SJSA1 (cell line): ENCODE data around the gene GPATCH4. TPM values are rescaled to one million over a fixed set of nuclear protein-coding genes. Genes with fewer than 3 reads are reported as not detected.
A peak's percentile ranks its signal among the peaks of the same experiment; 100 is the strongest.
"Not testable (repeated sequence)": the region's sequence is repeated elsewhere in the genome, so short reads cannot be mapped to it uniquely, and the experiment has no call there.

Experiments
- DNase-seq, 2 experiments: peaks; one replicate each; pipeline ENCODE4 v3.0.0-alpha.2; 2015 to 2020; ENCODE audit warnings: low spot score in 2 of 2, low read depth in 1 of 2
- H3K27ac ChIP-seq: fragments of 250-450 bp; sonication (Bioruptor Pico); 2 replicates; pipeline ENCODE4 v1.5.1; 2020; ENCODE audit warnings: mild to moderate bottlenecking, moderate library complexity
- H3K27me3 ChIP-seq: fragments of 250-450 bp; sonication (Bioruptor Pico); replicated peaks from 2 replicates; pipeline ENCODE4 v1.5.1; 2020; ENCODE audit warnings: mild to moderate bottlenecking, moderate library complexity
- H3K36me3 ChIP-seq: fragments of 250-450 bp; sonication (Bioruptor Pico); 2 replicates; pipeline ENCODE4 v1.5.1; 2020; ENCODE audit warnings: mild to moderate bottlenecking
- H3K4me1 ChIP-seq: fragments of 250-450 bp; sonication (Bioruptor Pico); replicated peaks from 2 replicates; pipeline ENCODE4 v1.6.1; 2021; ENCODE audit warnings: mild to moderate bottlenecking
- H3K4me3 ChIP-seq: fragments of 250-450 bp; sonication (Bioruptor Pico); 2 replicates; pipeline ENCODE4 v1.5.1; 2020; ENCODE audit warnings: mild to moderate bottlenecking
- H3K9me3 ChIP-seq: fragments of 250-450 bp; sonication (Bioruptor Pico); replicated peaks from 2 replicates; pipeline ENCODE4 v1.5.1; 2020; ENCODE audit warnings: mild to moderate bottlenecking
- total RNA-seq: library from RNA; depleted of rRNA; stranded (reverse); fragments of >200 nt; shearing (Covaris generic); gene quantifications from 2 replicates; pipeline ENCODE4 v1.2.3, GENCODE V29; 2014

The GPATCH4 gene
- total RNA-seq, 1 experiment from 2014 or later, result 18.4 TPM

DNA sequence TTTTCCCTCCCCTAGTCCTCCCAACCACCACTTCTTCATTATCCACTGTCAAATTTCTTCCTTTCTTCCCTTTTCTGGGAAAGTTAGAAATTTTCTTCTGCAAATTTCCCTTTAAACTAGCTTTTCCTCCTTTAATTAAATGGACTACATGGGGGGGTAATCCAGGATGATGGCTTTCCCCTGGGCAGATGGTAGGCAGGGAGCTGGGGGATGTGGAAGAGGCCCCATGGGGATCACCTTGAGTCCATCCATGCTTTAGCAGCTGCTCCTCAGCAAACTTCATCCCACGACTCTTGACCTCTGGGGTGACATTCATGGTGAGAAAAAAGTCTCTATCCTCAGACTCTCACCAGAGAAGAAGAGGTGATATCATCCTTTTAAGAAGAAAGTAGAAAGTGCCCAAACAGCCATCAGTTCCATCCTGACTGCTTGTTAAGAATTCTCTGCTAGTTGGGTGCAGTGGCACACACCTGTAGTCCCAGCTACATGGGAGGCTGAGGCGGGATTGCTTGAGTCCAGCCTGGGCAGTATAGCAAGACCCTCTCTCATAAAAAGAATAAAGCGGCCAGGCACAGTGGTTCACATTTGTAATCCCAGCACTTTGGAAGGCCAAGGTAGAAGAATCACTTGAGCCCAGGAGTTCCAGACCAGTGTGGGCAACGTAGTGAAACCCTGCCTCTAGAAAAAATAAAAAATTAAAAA, 2.4 kb downstream of the GPATCH4 start:
- Histone ChIP-seq H3K27ac (no peak overlapping the region), H3K36me3 (peaks cover 54% of the 10 kb centered on the region), H3K9me3 (no peaks in the 10 kb centered on the region), H3K4me3 (no peak overlapping the region), H3K4me1 (peaks cover 6% of the 10 kb centered on the region), H3K27me3 (no peaks in the 10 kb centered on the region)
- no peak for DNase-seq

DNA sequence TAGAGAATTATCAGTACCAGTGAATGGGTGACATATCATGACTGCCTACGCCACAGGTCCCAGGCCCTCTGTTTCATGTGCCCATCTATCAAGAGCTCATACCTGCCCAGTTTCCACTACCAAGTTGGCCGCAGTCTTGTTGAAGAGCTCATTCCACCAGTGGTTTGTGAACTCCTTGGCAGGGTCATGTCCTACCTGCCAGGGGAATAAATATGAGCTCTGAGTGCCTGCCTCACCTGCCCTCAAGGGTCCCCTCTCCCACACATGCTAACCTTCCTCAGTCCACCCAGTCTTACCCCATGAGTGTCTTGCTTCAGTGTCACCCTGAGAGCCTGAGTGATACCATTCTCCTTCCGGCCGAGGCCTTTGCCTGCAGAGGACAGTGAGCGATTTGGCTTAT, 3.2 kb downstream of the GPATCH4 start:
- no peak overlapping the region for H3K27ac ChIP-seq
- H3K36me3 ChIP-seq, result peaks cover 61% of the 10 kb centered on the region
- DNase-seq, result no peak
- H3K4me1 ChIP-seq, result peaks cover 6% of the 10 kb centered on the region
- no peaks in the 10 kb centered on the region for H3K9me3 ChIP-seq
- H3K4me3 ChIP-seq, result no peak overlapping the region
- no peaks in the 10 kb centered on the region for H3K27me3 ChIP-seq

GRCh38 chr1:156596426-156596825, 4.9 kb downstream of the GPATCH4 start:
- H3K4me1 ChIP-seq, result peaks cover 10% of the 10 kb centered on the region
- H3K36me3 ChIP-seq, result peaks cover 74% of the 10 kb centered on the region
- H3K9me3 ChIP-seq, result no peaks in the 10 kb centered on the region
- H3K4me3 ChIP-seq, result no peak overlapping the region
- no peak for DNase-seq
- H3K27me3 ChIP-seq, result no peaks in the 10 kb centered on the region
- no peak overlapping the region for H3K27ac ChIP-seq

- no peak overlapping the region for H3K4me3 ChIP-seq
- peaks cover 18% of the 10 kb centered on the region for H3K4me1 ChIP-seq
- peaks cover 74% of the 10 kb centered on the region for H3K36me3 ChIP-seq
- no peaks in the 10 kb centered on the region for H3K9me3 ChIP-seq
- DNase-seq, result no peak
- no peak overlapping the region for H3K27ac ChIP-seq
- H3K27me3 ChIP-seq, result no peaks in the 10 kb centered on the region
These were observed 6.3 kb downstream of the GPATCH4 start for GRCh38 chr1:156595016-156595415.

DNA sequence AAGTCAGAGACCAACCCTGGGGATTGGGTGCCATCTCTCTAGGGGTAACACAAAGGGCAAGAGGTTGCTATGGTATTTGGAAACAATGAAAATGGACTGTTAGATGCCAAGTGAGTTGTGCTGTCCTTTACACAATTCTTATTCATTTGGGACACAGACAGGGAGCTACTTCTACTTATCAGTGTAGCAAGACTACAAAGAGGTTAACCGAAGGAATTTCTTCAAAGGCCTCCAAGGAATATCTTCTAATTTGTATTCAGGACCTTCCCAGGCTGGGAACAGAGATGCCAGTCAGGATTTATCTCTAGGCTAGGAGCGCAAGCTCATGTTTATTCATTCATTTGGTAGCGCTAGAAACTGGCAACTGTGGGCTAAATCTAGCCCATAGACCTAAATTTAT, 7.1 kb downstream of the GPATCH4 start:
- no peaks in the 10 kb centered on the region for H3K27me3 ChIP-seq
- no peak for DNase-seq
- H3K4me1 ChIP-seq, result peaks cover 18% of the 10 kb centered on the region
- no peaks in the 10 kb centered on the region for H3K9me3 ChIP-seq
- H3K27ac ChIP-seq, result no peak overlapping the region
- H3K36me3 ChIP-seq, result peaks cover 68% of the 10 kb centered on the region
- no peak overlapping the region for H3K4me3 ChIP-seq

DNA sequence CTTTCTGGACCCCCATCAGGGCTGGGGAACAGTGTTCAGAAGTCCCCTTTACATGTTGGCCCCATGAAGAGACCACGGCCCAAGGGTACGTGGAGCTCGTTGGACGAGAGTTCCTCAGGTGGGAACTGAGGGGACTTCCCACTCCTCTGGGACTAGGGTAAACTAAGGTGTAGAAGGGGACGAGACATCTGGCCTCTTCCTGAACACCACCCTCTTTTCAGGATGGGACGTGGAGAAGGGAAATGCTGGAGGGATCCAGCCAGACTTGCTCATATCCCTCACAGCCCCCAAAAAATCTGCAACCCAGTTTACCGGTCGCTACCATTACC, 7.7 kb downstream of the GPATCH4 start:
- Histone ChIP-seq H3K4me3 (no peak overlapping the region), H3K27ac (no peak overlapping the region), H3K9me3 (no peaks in the 10 kb centered on the region), H3K36me3 (peaks cover 68% of the 10 kb centered on the region), H3K4me1 (peaks cover 18% of the 10 kb centered on the region), H3K27me3 (no peaks in the 10 kb centered on the region)
- DNase-seq, result no peak

DNA sequence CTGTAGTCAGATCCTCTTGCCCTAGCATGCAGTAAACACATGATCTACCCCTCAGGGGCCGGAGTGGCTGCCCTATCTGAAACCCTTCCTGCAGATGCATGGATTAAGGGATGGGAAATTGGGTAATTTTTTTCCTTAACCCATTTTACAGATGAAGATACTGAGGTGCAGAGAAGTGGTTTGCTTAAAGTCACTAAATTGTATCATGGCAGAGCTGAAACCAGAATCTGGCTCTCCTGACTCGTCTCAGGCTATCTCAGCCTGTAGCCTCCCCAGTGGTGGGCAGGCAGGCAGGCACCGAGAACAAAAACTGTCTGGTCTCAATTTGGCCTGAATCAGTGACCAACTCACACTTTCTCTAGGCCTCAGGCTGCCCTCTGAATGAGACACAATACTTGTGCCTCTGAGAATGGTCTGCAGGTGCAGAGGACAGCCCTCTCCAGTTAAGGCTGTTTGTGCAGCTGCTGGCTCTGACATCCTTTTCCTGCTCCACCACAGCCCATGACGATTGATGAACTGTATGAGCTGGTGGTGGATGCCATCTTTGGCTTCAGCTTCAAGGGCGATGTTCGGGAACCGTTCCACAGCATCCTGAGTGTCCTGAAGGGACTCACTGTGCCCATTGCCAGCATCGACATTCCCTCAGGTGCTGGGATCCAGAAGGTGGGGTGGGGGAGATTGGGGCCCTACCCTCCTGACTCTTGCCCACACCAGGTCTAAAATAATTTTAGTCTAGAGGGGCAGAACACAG, 8.2 kb downstream of the GPATCH4 start:
- no peak overlapping the region for H3K27ac ChIP-seq
- DNase-seq, result no peak

GRCh38 chr1:156592158-156592909, 8.9 kb downstream of the GPATCH4 start:
- Histone ChIP-seq H3K4me3 (peak overlapping the region; percentile 72), H3K27me3 (no peaks in the 10 kb centered on the region), H3K27ac (no peak overlapping the region), H3K4me1 (peaks cover 25% of the 10 kb centered on the region), H3K36me3 (peaks cover 55% of the 10 kb centered on the region), H3K9me3 (no peaks in the 10 kb centered on the region)
- DNase-seq, result no peak

More for the DNA sequence above, 8.2 kb downstream of the GPATCH4 start:
- H3K27me3 ChIP-seq, result no peaks in the 10 kb centered on the region
- peaks cover 19% of the 10 kb centered on the region for H3K4me1 ChIP-seq
- H3K4me3 ChIP-seq, result no peak overlapping the region
- peaks cover 62% of the 10 kb centered on the region for H3K36me3 ChIP-seq
- H3K9me3 ChIP-seq, result no peaks in the 10 kb centered on the region

GRCh38 chr1:156591432-156592157, 9.7 kb downstream of the GPATCH4 start, which contains the start of gene NAXE:
Gene NAXE, plus strand, starts transcription at chr1:156591776. Its CDS starts 29 bp downstream, at chr1:156591805.
- peak; percentile 60 to 62 for DNase-seq
- peak within 1 kb of the TSS; percentile 72 for H3K4me3 ChIP-seq
- peaks cover 47% of the 10 kb centered on the region for H3K36me3 ChIP-seq
- no peaks in the 10 kb centered on the region for H3K27me3 ChIP-seq
- H3K4me1 ChIP-seq, result peaks cover 25% of the 10 kb centered on the region
- peak within 1 kb of the TSS; percentile 30 for H3K27ac ChIP-seq
- H3K9me3 ChIP-seq, result no peaks in the 10 kb centered on the region

DNA sequence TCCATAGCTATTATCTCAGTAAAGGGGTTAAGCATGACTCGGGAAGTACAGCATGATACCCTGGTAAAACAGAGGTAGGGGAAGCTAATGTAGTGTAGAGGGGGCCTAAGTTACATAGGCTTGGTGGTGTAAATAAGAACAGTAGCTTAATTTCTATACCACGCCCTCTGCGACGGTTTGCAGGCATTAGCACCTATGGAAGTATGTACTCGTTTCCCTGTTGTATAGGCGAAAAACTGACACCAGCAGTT, 10.2 kb downstream of the GPATCH4 start:
- Histone ChIP-seq H3K27me3 (no peaks in the 10 kb centered on the region), H3K36me3 (peaks cover 43% of the 10 kb centered on the region), H3K4me3 (peak overlapping the region; percentile 72), H3K27ac (peak overlapping the region; percentile 30), H3K4me1 (peaks cover 25% of the 10 kb centered on the region), H3K9me3 (no peaks in the 10 kb centered on the region)
- DNase-seq, result no peak

DNA sequence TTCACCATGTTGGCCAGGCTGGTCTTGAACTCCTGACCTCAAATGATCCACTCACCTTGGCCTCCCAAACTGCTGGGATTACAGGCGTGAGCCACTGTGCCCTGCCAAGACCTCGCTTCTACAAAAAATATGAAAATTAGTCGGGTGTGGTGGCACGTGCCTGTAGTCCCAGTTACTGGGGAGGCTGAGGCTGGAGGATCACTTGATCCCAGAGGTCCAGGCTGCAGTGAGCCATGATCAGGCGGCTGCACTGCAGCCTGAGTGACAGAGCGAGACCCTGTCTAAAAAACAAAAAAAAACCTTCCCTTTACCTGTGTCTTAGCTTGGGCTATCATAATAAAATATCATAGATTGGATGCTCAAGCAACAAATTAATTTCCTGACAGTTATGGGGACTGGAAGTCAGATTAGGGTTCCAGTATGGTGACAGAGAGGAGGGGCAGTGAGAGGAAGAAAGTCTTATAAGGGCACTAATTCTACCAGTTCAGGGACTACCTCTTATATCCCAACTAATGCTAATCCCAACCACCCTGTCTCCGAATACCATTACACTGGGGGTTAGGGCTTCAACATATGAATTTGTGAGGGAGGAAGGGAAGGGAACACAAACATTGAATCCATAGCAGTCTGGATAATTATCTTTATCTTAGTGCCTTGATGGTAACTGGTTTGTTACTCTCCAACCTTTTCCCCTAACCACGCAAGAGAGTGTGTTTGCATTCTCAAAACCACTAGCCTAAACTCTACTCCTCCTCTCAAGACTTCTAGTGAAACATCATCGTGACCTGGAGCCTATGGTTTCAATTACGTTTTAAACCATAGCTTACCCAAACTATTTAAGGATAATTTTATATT, 10.7 kb downstream of the GPATCH4 start:
- Histone ChIP-seq H3K27me3 (no peaks in the 10 kb centered on the region), H3K4me1 (peaks cover 25% of the 10 kb centered on the region), H3K4me3 (peak overlapping the region; percentile 72; the same call in 1 of the 2 replicates), H3K27ac (peak overlapping the region; percentile 30; the same call in 1 of the 2 replicates), H3K9me3 (no peaks in the 10 kb centered on the region), H3K36me3 (peaks cover 37% of the 10 kb centered on the region)
- DNase-seq, result no peak

DNA sequence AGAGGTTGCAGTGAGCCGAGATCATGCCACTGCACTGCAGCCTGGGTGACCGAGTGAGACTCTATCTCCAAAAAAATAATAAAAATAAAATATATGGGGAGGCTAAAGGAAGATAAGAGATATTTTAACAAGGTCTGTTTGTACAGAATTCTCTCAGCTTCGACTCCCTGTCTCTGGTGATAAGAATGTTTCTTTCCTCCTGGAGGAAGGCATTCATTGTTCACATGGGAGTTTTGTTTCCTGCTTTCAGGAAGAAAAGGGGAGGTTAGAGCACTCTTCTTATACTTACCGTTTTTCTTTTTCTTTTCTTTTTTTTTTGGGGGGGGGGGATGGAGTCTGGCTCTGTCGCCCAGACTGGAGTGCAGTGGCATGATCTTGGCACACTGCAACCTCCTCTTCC, 11.7 kb downstream of the GPATCH4 start:
- Histone ChIP-seq H3K4me1 (peaks cover 25% of the 10 kb centered on the region), H3K27ac (no peak overlapping the region), H3K27me3 (no peaks in the 10 kb centered on the region), H3K36me3 (peaks cover 27% of the 10 kb centered on the region), H3K4me3 (no peak overlapping the region), H3K9me3 (no peaks in the 10 kb centered on the region)
- DNase-seq, result no peak

DNA sequence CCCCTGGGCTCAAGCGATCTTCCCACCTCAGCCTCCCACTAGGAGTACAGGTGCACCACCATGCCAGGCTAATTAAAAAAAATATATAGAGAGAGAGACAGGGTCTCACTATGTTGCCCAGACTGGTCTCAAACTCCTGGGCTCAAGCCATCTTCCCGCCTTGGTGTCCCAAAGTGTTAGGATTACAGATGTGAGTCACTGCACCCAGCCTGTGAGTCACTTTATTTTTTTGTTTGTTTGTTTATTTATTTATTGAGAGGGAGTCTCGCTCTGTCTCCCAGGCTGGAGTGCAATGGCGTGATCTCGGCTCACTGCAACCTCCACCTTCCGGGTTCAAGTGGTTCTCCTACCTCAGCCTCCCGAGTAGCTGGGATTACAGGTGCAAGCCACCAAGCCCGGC, 13.4 kb downstream of the GPATCH4 start:
- H3K36me3 ChIP-seq, result peaks cover 11% of the 10 kb centered on the region
- peak in 1 of 2 experiments; percentile 59 for DNase-seq
- H3K27ac ChIP-seq, H3K9me3 ChIP-seq, H3K27me3 ChIP-seq, H3K4me3 ChIP-seq: not testable (repeated sequence)
- peaks cover 25% of the 10 kb centered on the region for H3K4me1 ChIP-seq
